GDM1 (cell line): ENCODE results near the gene SKA3.
"Not testable (repeated sequence)": the region's sequence is repeated elsewhere in the genome, so short reads cannot be mapped to it uniquely, and the experiment has no call there.

Experiments
- DNase-seq: peaks from one replicate; lab custom pipeline; 2025; lab: John Stamatoyannopoulos, UW

The SKA3 gene

DNA sequence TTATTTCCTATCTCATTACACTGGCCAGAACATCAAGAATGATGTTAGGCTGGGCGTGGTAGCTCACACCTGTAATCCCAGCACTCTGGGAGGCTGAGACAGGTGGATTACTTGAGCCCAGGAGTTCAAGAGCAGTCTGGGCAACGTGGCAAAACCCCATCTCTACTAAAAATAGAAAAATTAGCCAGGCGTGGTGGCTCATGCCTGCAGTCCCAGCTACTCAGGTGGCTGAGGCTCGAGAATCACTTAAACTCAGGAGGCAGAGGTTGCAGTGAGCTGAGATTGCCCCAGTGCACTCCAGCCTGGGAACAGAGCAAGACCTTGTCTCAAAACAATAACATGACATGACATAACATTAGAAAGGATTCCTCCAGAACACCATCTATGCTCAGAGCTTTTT, 10.7 kb downstream of the SKA3 start:
- not testable (repeated sequence) for DNase-seq

DNA sequence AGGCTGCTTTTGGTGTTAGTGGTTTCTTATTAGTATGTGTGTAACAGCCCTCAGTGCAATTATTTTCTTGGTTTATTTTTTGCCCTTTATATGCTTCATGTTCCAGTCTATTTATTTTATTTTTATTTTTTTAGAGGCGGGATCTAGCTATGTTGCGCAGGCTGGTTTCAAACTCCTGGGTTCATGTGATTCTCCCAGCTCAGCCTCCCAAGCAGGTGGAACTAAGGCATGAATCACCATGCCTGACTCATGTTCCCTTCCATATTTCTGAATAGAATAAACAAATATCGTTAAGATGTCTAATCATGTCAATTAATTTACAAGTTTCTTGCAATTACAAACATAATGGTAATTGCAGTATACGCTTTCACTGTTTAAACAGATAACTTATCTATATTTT, 11.7 kb downstream of the SKA3 start:
- no peak for DNase-seq

DNA sequence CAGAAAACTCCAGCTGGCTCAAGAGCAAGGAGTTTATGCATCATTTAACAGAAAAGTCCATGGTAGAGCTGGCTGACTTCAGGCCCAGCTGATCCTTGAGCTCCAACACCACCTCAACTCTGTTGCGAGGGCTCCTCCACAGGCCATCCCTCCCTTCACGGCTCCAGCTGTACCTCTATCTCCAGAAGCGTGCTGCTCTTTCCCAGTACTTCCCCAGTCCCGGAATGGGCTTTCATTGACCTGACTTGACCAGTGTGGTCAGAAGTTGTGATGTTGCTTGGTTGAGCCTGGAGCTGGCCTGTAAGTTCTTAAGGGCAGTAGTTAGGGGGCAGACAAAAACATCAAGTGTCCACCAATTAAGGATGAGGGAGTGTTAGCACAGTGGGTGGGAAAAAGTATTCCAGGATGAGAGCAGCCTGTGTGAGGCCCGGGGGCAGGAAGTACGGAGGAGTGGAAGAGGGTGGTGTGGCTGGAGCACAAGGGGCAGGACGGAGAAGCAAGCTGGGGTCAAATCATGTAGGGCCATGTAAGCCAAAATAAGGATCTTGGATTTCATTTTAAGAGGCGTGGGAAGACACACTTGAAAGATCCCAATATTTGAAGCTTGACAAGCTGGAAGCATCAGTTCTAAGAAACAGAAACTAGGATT, 24.0 kb downstream of the SKA3 start:
- DNase-seq = no peak

DNA sequence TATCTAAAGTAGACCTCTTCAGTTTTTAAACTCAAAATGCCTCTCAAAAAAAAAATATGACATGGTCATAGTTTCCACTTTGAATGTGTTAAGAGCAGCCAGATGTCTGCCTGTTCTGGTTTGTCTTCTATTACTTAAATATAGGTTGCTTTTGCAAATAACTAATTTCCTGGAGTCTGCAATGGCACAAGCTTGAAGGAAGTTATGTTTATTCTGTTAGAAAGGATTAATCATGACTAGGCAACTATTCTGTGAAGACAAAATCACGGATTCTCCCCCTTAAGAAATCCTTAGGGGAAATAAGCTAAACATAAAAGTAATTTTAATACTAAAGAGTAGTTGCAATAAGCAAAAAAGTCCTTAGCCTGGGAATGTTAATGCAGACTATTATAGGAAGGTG, 26.3 kb downstream of the SKA3 start:
- DNase-seq = no peak

DNA sequence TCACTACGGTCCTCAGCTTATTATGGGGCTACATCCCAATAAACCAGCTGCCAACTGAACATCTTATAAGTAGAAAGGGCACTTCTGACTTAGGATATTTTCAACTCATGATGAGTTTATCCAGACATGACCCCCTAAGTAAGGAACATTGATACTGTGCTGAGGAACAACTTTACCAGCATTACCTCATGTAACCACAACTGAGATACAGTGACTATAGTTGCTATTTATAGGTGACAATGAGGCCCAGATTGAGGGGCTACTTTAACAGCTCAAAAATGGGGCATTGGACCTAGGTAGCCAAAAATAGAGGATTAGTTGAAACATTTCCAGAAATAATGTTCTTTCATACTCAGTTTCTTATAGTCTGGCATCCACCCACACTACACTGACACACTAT, 26.8 kb downstream of the SKA3 start:
- DNase-seq = no peak

DNA sequence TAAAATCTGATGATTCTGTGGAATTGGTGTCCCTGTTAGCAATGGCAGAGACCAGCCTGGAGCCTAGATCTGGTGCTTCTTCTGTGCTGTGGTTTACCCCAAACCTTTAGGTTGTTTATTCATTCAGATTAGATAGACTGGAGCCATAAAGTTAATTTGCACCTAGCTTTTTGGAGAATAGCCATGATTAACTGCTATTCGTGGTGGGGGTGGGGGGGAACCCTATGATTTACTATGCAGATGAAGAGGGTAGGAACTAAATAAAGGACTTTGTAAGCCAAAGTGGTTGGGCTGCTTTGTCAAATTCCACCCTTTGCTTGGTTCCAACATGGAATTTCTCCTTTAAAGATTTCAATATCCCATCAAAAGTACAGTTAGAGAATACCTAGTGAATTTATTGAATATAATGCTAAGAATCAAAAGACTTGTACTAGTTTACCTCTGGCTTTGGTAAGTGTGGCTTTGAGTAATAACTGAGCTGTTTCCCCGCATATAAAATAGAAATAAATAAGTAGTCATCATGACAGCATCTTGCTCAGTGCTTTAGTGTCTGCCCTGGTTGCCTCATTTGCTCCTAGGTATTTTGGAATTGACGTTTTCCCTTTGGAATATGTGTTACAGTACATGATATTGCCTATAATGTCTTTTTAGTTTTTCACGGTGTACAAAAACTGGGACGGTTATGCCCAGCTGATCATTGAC, 27.6 kb downstream of the SKA3 start:
- DNase-seq = no peak

DNA sequence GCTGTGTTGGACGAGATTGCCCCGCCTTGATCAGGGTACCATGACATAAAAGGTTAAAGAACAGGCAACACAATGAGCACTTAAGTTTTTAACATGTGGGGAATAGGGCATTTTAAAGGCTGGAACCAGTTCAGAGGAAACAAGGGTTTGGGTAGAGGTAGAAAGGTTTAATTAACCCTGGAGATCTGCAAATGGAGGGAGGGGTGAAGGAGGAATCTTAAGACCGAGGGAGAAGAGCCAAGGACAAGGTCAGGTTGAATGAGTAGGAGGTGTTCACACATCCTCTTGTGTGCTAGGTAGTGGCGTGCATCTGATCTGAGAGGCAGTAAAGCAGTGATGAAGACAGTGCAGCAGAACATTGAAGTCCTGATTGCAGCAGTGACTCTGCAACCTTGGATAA, 28.5 kb downstream of the SKA3 start:
- DNase-seq = no peak

DNA sequence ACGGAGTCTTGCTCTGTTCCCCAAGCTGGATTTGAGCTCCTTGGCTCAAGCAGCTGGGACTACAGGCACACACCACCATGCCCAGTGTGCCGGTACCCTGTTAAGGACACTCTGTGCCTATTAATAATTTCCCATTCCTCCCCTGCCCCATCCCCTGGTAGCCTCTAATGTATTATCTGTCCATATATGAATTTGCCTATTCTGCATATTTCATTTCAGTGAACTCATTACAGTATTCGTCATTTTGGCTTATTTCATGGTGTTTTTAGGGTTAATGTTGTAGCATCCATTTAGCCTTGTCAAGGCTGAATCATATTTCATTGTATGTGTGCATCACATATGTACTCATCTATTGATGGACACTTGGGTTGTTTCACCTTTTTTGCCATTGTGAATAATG, 33.6 kb downstream of the SKA3 start:
- DNase-seq = no peak

DNA sequence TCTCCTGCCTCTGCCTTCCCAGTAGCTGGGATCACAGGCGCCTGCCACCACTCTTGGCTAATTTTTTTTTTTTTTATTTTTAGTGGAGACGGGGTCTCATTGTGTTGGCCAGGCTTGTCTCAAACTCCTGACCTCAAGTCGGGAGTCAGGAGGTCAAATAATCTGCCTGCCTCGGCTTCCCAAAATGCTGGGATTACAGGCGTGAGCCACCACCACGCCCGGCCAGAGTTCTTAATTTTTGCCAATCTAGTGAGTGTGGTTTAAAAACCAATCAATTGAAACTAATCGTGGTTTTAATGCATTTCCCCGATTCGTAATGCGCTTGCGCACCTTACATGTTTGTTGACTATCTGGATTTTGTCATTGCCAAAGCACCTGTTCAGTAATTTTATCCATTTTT, 37.0 kb downstream of the SKA3 start:
- no peak for DNase-seq

DNA sequence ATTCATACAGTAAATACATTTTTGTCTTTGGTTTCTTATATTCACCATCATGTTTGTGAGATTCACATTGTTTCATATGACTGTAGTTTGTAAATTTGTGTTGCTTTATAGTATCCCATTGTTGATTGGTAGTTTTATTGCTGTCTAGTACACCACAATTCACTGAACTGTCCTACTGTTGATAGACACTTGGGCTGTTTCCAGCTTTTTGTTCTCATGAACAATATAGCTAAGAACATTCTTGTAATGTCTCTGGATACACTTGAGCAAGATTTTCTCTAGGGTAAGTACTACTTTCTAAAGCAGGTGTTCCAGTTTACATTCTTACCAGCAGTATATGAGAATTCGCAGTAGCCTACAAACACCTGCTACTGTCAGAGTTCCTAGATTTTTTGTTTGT, 37.8 kb downstream of the SKA3 start:
- no peak for DNase-seq

DNA sequence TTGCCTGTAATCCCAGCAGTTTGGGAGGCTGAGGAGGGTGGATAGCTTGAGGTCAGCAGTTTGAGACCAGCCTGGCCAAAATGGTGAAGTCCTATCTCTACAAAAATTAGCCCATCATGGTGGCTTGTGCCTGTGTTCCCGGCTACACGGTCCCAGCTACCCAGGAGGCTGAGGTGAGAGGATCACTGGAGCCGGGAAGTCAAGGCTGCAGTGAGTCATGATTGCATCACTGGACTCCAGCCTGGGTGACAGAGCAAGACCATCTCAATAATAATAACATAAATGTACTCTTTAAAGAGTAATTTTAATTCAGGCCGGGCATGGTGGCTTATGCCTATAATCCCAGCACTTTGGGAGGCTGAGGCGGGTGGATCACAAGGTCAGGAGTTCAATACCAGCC, 38.7 kb downstream of the SKA3 start:
- DNase-seq = no peak

DNA sequence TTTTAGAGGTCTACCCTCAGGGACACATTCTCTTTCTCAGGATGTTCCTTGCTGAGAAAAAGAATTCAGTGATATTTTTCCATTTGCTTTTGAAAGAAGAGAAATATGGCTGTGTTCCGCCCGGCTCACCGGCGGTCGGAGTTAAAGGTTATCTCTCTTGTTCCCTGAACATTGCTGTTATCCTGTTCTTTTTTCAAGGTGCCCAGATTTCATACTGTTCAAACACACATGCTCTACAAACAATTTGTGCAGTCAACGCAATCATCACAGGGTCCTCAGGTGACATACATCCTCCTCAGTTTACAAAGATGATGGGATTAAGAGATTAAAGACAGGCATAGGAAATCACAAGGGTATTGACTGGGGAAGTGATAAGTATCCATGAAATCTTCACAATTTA, 40.5 kb downstream of the SKA3 start:
- not testable (repeated sequence) for DNase-seq

DNA sequence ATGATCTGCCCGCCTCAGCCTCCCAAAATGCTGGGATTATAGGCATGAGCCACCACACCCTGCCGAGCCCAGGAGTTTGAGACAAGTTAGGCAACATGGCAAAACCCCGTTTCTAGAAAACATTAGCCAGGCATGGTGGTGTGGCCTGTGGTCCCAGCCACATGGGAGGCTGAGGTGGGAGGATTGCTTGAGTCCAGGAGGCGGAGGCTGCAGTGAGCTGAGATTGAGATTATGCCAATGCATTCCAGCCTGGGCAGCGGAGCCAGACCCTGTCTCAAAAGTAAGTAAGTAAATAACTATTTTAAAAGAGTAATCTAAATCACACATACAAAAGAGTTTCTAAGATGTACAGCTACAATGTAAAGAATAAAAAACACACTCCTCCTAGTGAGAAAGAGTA, 41.9 kb downstream of the SKA3 start:
- DNase-seq = no peak

DNA sequence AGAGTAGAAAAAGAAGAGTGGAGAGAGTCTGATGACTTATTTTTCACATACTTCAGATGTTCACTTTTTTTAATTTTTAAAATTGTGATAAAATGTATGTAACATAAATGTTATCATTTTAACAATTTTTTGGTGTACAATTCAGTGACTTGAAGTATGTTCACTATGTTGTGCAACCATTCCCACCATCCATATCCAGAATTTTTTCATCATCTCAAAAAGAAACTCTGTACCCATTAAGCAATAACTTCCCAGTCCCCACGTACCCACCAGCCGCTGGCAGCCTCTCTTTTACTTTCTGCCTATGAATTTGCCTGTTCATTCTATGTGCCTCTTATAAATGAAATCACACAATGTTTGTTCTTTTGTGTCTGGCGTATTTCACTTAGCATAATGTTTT, 43.3 kb downstream of the SKA3 start:
- no peak for DNase-seq

DNA sequence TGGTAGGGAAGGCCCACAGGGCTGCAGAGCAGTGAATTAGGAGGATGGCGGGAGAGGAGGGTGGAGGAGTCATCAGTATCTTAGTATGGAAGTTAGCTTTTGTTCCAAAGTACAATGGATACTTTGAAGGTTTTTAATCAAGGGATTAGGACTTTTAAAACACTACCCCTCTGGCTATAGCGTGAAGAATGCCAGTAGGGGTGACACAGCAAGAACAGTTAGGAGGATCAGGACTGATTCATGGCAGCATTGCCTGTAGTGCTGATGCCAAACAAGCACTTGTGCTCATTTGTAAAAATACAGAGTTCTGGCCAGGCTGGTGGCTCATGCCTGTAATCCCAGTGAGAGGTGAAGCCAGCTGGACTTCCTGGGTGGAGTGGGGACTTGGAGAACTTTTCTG, 46.2 kb downstream of the SKA3 start:
- DNase-seq = no peak

DNA sequence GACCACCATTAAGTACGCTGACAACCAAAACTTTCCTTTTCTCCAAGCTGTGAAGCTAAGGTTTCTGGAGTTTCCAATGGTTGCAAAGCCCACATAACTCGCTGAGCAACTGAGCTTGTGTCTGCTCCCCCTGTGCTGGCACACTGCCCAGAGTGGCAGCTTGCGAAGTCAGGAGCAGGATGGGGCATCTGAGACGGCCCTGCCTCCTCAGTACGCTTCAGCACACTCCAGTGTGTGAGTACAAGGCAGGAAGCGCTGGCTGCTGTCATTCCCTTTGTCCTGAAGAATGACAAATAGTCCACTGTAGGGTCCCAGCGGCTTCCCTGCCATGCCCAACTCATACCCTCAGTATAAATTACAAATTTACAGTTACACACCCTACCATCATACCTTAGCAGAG, 51.5 kb downstream of the SKA3 start:
- peak; percentile 57 for DNase-seq

DNA sequence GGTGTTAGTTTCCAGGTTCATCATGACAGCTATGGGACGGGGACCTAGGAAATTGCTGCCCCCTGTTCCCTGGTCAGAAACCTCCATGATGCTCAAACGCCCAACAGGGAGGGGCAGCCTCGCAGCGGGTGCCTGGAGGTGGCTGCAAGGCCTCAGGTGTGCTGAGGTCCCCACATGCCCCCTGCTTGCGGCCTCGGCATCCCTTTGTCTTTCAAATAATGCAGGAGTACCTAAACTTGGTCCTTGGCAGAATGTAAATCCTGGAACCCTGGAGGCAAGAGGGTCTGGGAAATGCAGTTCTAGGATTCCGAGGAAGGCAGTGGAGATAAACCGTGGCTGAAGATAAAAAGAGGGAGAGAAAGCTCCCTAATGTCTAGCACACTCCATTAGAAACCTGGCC, 52.4 kb downstream of the SKA3 start:
- no peak for DNase-seq

DNA sequence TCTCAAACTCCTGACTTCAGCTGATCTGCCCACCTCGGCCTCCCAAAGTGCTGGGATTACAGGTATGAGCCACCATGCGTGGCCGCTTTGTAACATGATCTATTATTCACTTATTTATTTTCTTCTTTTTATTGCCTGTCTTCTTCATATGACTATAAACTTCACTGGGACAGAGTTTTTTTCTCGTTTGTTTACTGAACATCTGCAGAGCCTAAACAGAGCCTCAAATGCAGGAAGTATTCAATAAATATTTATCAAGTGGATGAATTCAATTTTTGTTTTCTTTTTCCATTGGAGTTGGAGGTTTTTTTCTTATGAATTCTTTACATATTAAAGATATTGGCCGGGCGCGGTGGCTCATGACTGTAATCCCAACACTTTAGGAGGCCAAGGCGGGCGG, 54.7 kb downstream of the SKA3 start:
- no peak for DNase-seq

DNA sequence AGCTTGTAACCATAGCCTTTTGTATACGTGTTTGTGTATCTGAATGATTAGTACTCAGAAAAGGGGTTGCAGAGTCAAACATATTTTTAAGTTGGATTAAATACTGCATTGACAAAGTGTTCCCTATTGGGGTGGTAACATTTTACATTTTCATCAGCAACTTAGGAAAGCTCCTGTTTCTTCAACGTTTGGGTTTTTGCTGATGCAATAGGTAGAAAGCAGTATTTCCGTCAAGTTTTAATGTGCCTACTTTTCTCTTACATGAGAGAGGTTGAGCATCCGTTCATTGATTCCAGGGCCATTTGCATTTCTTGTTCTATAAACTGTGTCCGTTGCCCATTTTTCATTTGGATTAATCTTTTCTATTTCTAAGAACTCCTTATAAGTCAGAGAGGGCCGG, 56.2 kb downstream of the SKA3 start:
- DNase-seq = no peak

DNA sequence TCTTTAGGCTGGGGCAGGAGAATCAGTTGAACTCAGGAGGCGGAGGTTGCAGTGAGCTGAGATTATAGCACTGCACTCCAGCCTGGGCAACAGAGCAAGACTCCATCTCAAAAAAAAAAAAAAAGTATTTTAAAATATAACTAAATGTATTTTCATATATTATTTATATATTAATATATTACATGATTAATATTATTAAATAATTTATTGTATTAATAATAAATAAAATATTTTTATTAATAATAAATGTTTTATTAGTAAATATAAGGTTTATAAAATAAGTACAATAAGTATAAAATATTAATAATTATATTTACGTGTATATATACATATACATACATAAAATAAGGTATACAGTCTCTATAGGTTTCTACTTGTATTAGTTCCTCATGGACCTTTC, 56.8 kb downstream of the SKA3 start:
- DNase-seq = no peak

DNA sequence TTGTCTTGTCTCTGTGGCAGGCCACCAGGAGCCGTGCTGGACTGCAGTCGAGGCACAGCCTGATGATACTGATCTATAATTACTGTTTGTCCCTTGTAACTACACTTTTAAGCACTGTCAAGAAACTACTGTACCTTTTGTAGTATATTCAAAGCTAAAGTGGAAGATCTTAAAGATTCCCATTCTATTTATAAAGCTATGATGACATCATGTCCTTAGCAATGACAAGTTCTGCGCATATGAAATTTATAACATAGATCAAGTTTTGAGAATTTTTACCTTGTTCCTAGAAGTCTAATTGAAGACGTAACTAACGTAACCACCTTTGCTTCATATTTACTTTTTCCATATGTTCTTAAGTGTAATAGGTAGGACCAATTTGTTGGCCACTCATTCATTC, 58.2 kb downstream of the SKA3 start:
- no peak for DNase-seq

DNA sequence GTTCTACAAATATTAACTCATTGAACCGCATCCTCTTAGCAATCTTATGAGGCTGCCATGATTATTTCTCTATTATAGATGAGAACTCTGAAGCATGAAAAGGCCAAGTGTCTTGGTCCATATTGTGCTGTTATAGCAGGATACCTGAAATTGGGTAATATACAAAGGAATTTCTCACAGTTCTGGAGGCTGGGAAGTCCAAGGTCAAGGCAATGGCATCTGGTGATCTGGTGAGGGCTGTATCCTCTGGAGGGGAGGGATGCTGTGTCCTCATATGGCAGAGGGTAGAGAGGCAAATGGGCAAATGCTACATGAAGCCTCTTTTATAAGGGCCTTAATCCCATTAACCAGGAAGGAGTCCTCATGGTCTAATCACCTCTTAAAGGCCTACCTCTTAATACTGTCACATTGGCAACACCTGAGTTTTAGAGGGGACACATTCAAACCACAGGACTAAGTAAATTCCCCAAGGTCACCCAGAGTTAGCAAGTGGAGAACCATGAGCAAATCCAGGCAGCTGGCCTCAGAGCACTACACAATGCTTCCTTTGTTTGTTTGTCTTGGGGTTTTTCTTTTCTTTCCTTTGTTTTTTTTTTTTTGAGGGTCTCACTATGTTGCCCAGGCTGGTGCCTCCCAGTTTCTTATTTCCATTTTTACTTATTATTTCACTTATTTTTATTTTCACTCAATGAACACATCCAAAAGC, 59.1 kb downstream of the SKA3 start:
- no peak for DNase-seq

DNA sequence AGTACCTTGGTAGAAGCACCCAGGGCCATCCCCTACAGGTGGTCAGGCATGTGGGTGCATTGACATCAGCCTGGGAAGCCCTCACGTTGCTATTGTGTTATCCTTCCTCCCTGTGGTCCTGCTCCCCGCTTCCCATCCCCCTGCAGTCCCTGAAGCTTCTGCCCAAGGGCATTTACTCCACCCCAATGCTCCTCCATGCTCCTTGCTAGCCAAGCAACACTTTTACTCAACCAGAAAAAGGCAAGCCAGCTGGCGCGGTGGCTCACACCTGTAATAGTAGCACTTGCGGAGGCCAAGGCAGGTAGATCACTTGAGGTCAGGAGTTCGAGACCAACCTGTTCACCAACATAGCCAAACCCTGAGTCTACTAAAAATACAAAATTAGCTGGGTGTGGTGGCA, 60.2 kb downstream of the SKA3 start:
- no peak for DNase-seq

DNA sequence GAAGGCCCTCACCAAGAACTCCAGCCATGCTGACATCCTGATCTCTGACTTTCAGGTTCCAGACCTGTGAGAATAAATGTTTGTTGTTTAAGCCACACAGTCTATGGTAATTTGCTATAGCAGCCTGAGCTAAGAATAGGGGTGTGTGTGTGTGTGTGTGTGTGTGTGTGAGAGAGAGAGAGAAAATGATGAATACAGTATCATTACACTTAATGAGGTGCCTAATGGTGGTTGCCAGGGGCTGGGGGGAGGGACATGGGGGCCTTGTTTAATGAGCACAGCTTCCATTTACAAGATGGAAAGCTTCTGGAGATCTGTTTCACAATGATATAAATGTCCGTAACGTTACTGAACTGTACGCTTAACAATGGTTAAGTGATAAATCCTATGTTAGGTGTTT, 61.1 kb downstream of the SKA3 start:
- DNase-seq = no peak
